Stimulated activated naive CD4-positive, alpha-beta T cell (primary cell): Measurements from ENCODE around the gene HSPBP1.

ENCODE experiments used
- DNase-seq, 6 experiments: peaks; one replicate each; lab custom pipeline; 2025; lab: John Stamatoyannopoulos, UW

HSPBP1 gene

GRCh38 chr19:55216461-55217198 is 63.3 kb downstream of the HSPBP1 start:
- peak in 5 of 6 experiments; percentile 8 to 24 (median 20) for DNase-seq

GRCh38 chr19:55213547-55213946 is 66.4 kb downstream of the HSPBP1 start:
- no peak for DNase-seq

DNA sequence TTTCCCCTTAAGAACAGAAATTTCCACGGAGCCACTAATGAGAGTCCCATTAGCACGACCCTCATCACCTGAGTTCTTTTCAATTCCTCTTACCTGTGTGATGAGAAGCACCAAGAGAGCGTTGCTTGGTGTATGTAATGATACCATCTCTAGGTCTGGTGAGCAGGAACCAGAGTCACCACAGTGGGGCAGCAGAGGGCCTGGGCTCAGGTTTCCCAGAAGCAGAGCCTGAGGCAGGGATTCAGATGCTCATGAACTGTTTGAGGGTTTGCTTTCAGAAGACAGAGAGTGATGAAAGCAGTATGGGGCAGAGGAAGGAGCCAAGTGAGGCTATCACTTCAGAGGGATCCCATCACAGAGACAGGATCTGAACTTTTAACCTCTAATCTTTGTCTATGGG is 67.5 kb downstream of the HSPBP1 start:
- DNase-seq, result peak in 2 of 6 experiments; percentile 6 to 23
